Measurements from ENCODE around the gene SSTR5. TPM values are rescaled to one million over a fixed set of nuclear protein-coding genes. Genes with fewer than 3 reads are reported as not detected.
"Not testable (repeated sequence)": the region's sequence is repeated elsewhere in the genome, so short reads cannot be mapped to it uniquely, and the experiment has no call there.

Gene SSTR5
- total RNA-seq, 1 donor from 2014 or later: not detected

DNA sequence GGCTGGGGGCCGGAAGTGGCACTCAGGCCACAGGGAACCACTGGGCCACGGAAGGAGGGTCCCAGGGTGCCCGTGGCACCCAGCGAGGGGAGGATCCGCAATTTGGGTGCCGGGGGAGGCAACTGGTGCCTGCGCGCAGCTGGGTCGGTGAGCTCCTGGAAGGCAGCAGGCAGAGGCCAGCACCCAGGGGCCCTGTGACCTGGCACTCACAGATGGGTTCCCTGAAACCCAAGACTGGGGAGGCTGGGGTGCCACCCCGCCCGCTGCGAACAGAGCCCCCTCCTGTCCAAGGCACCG, 663 bp downstream of the SSTR5 start:
- intact Hi-C loops (cut with micrococcal nuclease): no loop called here

DNA sequence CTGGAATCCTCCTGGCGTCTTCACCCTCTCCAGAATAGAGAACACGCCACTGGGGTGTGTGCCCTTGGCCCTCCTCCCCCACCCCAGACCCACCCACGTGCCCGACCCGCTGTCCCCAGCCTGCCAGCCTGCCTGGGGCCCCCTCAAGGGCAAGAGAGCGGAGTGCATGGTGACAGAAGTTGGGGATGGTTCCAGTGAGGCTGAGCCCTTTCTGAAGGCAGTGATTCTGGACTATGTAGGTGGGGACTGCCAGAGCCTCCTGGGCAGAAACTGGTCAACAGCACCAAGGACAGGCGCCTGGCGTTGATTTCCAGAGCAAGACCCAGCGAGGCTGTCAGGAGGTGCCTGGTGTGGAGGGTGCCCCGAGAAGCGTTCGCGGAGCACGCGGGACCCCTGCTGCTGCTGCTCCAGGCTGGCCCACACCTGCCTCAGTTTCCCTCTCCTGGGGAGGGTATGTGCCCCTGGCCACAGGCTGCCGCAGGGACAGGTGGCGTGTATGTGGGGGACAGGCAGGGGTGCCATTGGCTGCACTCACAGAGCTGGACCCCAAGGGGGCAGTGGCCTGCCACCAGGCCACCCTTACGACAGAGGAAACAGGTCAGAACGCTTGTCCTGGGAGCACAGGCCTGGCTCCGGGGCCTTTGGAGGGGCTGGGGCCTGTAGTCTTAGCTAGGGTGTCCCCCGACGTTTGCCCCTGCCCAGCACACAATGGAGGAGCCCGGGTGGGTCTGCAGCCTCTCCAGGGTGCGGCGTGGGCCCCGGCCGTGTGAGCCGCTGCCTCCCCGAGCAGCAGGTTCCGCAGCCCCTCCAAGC, 1.2 kb downstream of the SSTR5 start:
- intact Hi-C loops (cut with micrococcal nuclease): no loop called here

DNA sequence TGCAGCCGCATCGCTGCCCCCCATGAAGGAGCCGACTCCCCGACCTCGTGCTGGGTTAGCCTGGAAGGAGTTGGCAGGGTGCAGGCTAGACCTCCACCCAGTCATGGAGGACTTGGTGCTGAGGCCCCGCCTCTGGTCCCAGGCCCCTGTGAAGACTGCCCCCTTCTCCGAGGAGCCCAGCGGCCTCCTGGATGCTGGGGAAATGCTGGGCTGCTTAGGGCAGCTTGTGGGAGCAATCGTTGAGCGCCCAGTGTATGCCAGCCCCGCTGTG, 1.8 kb downstream of the SSTR5 start:
- intact Hi-C loops (cut with micrococcal nuclease): no loop called here

DNA sequence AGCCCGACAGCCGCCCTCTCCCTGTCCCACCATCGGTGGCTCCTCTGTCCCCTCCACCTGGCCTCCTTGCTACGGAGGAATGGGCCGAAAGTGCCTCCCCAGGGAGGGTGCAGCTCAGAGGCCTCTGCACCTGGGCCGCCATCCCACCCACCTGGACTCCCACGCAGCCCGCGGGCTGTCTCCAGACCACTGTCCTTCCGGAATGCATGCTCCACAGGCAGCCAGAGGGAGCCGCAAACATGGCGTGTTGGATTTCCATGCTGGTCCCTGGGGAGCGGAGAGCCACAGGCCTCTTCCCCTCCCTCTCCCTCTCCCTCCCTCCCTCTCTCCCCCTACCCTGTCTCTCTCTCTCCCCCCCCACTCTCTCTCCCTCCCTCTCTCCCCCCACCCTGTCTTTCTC, 3.0 kb downstream of the SSTR5 start:
- intact Hi-C loops (cut with micrococcal nuclease): no loop called here

DNA sequence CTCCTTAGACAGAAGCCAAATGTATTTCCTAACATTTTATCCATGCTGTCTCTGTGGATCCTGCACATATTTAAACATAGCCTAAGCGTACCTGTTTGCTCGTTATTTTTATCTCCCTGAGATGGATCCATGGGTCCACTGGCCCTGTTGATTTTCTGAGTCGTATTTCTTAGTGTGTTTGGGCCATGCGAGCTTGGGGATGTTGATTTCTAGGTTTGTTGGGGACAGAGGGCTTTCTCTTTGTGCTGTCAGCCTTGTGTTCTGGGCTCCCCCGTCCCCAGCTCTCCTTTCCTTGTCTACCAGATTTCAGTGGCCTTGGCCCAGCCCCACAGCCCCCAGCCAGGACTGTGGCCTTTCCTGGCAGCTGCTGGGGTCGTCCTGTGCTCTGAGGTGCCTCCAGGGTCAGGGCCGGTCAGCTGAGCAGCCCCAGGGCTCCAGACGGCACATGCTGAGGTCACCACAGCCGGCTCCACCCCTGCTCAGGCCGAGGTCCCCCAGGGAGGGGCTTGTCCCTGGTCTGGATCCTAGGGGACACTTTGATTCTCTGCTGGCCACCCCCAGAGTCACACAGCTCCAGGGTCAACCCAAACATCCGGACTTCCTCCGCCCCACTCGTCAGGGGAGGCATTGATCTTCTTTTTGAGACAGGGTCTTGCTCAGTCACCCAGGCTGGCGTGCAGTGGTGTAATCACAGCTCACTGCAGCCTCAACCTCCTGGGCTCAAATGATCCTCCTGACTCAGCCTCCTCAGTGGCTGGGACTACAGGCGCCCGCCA, 4.4 kb downstream of the SSTR5 start:
- intact Hi-C loops (cut with micrococcal nuclease): no loop called here

DNA sequence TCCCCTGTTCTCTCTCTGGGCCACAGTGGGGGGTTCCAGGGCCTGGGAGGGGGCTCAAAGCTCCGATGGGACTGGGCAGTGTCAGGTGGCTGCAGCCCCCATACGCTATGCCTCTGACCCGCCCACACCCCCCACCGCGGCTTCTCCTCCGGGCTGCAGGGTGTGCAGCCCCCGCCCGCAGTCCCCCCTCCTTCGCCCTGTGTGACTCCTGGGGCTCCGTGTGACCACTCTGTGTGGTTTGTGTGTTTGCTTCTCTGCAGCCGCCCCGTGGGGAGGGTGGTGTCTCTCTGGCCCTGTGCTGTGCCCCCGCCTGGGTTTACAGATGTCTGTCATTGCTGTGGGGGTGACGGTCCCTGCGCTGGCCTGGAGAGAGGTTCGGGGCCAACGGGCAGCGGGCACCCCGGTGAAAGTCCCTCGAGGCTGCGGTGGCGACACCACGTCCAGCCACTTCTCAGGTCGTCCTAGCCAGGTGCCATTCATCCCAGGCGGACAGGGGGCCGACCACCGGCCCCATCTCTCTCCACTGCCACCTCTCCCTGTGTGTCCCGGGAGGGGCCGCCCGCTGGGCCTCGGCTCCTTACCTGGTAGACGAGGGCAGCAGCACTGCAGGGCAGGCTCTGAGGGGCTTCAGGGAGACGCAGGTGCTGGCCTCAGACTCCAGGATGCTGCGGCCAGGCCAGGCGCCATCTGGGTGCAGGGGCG, 5.5 kb downstream of the SSTR5 start:
- intact Hi-C loops (cut with micrococcal nuclease): no loop called here

DNA sequence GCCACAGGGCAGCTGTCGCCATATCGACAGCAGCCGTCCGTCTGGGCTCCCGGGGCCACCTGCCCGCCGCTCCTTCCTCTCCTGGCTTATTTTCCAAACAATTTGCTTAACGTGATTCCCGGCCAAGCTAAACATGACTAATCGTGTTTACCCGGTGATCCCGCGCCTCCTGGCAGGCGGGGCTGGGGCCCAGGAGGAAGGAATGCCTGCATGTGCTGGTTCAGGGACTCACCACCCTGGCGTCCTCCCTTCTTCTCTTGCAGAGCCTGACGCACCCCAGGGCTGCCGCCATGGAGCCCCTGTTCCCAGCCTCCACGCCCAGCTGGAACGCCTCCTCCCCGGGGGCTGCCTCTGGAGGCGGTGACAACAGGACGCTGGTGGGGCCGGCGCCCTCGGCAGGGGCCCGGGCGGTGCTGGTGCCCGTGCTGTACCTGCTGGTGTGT, 6.1 kb downstream of the SSTR5 start:
- intact Hi-C loops (cut with micrococcal nuclease): no loop called here

DNA sequence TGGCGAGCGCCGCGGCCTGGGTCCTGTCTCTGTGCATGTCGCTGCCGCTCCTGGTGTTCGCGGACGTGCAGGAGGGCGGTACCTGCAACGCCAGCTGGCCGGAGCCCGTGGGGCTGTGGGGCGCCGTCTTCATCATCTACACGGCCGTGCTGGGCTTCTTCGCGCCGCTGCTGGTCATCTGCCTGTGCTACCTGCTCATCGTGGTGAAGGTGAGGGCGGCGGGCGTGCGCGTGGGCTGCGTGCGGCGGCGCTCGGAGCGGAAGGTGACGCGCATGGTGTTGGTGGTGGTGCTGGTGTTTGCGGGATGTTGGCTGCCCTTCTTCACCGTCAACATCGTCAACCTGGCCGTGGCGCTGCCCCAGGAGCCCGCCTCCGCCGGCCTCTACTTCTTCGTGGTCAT, 6.8 kb downstream of the SSTR5 start:
- intact Hi-C loops (cut with micrococcal nuclease): no loop called here

DNA sequence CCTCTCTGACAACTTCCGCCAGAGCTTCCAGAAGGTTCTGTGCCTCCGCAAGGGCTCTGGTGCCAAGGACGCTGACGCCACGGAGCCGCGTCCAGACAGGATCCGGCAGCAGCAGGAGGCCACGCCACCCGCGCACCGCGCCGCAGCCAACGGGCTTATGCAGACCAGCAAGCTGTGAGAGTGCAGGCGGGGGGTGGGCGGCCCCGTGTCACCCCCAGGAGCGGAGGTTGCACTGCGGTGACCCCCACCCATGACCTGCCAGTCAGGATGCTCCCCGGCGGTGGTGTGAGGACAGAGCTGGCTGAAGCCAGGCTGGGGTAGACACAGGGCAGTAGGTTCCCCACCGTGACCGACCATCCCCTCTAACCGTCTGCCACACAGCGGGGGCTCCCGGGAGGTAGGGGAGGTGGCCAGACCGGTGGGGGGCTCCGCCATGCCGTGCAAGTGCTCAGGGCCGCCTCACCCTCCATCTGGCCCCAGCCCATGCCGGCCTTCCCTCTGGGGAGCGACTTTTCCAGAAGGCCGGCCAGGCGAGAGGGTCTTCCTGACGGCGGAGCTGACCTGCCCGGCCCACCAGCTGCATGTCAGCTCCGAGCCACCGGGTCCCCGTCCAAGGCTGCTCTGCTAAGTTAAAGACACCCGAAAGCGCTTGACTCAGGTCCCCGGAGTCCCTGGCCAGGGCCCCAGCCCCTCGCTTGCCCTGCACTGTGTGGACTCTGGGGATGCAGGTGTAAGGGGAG, 7.4 kb downstream of the SSTR5 start:
- intact Hi-C loops (cut with micrococcal nuclease): no loop called here

DNA sequence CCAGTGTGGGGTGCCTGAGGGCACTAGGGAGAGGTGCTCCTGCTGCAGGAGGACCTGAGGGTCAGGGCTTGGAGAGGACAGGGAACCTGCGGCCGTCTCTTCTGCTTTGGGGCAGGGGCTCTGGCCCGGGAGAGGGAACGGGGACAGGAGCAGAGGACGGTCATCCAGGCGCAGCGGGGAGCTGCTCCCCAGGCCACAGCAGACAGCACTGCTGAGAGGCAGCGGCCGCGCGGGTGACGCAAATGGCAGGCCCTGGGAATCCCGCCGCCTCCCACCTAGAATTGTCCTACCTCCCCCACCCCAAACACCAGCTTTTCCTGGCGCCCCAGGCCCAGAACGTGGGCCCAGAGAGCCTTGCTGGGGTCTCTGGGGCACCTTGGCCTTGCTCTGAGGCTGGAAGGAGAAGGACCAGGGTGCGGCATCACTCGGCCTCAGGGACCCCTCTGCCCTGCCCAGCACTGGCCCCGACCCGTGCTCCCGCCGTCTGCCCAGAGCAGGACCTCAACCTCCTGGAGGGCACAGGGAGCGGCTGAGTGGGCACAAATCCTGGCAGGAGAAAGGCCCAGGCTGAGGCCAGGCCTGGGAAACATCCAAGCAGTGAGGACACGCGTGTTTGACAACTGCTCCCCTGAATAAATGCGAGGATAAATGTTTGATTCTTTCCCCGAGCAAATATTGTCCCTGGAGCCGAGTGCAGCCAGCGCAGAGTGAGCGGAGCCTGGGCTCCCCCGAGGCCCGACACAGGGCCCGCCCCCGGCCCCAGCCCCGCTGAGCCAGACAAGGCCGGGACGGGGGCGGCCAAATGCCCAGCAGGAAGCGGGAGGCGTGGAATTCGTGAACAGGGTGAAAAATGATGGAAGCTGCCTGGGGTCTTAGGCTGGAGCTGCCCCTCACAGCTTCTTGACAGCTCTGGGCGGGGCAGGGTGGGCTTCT, 8.5 kb downstream of the SSTR5 start:
- intact Hi-C loops (cut with micrococcal nuclease): no loop called here

DNA sequence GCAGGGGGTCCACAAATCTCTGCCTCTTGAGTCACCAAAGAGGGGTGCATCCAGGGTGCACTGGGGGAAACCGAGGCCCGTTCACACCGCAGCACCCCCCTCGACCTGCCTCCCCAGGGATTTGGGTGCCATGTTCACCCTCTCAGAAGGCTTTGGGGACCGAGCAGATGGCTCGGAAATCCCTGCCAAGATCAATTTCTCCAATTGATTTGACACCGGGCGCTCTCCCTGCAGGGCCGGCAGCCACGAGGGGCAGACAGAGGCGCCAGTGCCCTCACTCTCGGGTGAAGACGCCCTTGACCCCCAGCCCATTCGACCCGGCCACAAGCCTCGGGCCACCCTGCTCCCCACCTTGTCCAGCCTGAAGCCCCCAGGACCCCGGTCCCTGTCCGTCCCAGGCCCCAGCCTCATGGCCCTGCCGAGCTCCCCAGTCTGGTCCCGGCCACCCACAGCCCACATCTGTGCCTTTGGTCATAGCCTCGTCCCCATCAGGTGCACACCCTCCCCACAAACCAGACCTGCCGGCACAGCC, 9.3 kb downstream of the SSTR5 start:
- intact Hi-C loops (cut with micrococcal nuclease): no loop called here

DNA sequence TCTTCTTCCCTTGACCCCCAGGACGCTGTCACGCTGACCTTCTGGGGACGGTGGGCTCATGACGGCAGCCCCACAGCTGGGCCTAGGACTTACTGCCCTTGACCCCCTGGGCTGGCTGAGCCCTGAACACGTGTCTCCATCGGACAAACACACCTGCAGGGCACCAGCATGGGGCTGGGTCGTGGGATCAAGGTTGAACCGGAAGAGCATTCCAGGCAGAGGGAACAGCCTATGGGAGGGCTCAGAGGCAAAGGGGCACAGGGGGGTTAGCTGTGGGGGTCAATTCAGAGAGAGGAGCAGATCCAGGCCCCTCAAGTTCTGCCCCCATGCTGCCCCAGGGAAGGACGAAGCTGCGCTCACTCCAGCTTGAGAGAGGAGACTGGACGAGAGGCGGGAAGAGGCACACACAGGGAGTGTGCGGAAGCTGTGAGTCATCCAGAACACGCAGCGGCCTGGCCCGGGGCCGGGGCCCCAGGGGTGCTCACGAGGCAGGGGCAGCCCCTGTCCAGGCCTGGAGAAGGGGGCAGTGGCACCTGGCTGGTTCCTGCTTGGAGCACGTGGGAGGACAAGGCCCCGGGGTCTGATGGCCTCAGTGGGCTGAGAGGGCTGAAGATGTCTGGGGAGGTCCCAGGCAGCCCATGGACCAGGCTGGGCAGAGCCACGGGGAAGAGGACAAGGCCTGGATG, 9.9 kb downstream of the SSTR5 start:
- intact Hi-C loops (cut with micrococcal nuclease): no loop called here

DNA sequence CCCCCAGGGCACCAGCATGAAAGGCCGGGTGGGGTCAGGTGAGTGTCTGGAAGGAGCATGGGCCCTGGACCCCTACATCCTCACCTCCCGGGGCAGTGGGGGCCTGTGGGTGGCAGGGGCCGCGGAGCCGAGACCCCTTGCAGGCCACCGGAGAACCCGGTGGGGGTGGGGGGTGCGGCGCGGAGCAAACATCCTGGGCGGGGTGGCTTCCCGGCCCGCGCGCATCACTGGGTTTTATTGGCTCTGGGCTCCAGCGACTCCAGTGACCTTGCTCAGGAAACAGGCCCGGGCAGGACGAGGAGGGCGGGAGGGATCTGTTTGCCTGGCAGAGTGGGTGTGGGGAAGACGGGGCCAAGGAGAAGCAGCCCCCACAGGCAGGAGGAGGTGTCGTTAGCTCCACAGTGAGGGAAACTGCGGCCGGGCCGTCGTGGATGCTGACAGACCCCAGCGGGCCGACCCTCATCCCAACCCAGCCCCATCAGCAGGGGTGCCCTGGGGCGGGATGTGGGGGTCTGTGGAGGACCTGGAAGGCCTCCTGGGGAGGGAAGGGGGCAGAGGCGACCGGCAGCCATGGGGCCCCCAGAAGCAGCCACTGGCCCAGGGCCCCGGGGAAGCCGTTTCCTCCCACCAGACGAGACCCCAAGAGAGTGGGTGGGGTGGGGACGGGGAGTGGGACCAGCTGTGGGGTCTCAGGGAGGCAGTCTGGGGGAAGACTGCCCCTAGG, 10.6 kb downstream of the SSTR5 start:
- intact Hi-C loops (cut with micrococcal nuclease): no loop called here

DNA sequence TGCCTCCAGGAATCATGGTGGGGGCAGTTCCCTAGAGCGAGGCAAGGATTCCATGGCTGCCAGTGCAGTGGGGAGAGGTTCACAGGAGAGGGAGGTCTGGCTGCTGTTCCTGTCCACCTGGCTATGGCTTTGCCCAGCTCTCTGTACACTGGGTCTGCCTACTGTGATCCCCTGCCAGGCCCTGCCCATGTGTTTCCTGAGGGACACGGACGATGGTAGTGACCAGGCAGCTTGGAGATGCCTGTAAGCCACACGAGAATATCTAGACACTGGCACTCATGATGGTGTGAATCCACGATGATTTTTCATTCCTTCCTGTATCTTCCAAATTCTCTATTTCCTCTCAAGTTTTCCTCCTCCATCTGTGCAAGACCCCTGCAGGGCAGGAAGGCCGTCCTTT, 12.4 kb downstream of the SSTR5 start:
- intact Hi-C loops (cut with micrococcal nuclease): no loop called here

DNA sequence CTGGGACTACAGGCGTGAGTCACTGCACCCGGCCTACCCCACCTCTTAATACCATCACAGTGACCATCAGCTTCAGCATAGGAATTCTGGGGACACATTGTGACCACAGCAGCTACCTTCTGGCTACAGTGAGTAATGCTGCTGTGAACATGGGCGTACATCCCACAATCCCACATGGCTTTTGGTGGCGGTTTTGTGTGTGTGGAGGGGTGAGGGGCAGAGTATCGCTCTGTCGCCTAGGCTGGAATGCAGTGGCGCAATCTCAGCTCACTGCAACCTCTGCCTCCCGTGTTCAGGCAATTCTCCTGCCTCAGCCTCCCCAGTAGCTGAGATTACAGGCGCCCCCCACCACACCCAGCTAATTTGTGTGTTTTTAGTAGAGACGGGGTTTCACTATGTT, 13.9 kb downstream of the SSTR5 start:
- intact Hi-C loops (cut with micrococcal nuclease): not testable (repeated sequence)

DNA sequence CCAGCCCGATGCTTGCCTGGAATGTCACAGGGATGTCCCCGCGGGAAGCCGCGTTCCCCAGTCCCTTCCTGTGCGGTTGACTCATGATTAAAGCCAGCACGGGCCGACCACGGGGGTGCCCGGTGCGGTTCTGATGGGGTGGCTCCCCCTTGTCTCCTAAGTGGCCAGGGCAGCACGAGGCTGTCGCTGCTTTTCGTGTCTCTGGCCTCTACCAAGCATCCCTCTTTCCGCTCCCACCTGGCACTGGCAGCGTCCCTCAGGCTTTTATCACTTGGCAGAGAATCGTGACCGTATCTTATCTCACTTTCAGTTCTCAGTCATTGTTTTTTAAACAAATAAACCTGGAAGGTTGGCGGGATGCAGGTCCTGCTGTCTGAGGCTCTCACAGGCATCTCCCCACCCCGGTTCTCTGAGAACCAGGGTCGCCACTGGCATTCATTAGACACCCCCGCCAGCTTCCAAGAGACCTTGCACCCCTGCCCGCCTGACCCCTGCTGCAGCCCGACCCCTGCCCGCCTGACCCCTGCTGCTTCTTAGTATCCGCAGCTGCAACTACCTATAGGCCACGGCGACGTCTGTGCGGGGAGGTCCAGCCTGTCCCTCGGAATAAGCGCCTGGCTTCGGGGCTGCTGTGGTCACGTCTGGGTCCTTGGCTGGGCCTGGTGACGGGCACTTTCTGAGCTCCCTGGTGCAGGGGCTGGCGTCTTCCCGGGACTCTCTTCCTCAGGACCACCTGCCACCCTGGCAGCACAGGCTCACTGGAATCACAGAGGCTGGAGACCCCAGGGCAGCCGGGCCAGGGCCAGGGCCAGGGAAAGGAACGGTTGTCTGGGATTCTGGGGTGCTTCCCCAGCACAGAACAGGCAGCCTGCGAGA, 16.0 kb downstream of the SSTR5 start:
- intact Hi-C loops (cut with micrococcal nuclease): no loop called here

DNA sequence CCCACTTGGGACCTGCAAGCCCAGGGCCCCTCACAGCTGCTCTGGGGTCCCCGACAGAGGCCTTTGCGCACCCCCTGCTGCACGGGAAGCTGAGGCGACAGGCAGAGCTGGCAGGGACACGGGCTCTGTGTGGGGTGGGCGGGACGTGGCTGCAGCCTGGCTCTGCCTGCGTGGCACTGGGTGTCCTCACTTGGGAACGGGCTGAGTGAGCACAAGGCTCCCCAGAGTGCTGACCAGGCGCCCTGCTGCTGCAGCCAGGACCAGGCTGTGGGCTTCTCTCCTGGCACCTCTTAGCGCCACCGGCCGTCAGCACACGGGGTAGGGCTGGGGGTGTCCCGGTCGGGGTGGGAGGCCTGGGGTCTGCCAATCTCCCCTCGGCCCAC, 16.9 kb downstream of the SSTR5 start:
- intact Hi-C loops (cut with micrococcal nuclease): no loop called here
